ENCODE measurements around the gene IL11. TPM values are rescaled to one million over a fixed set of nuclear protein-coding genes. Genes with fewer than 3 reads are reported as not detected.
"Not testable (repeated sequence)": the region's sequence is repeated elsewhere in the genome, so short reads cannot be mapped to it uniquely, and the experiment has no call there.

IL11 gene
- total and polyA plus RNA-seq, 2 donors (not counting 3 experiments of a cell fraction or from before 2014, with no cell fraction given) = not detected

DNA sequence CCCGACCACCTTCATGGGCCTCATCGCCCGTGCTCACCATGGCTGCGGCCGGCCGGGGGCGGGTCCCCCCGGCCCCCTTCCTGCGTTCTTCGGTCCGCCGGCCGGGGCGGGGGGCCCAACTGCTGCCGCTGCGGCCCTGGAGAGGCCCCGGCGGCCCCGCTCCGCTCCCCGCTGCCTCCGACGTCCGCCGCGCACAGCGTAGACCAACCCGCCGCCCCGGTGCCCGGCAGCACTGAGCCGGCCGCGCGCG, 37.2 kb upstream of the IL11 start, which contains the start of gene UBE2S:
Gene UBE2S, minus strand, starts transcription at position 239 of the 250 bp plus-strand sequence. Its CDS starts 199 bp downstream, at position 40.
- Histone ChIP-seq H3K4me3 (replicated peaks in 1 of 3; ENCODE audit: insufficient read depth in 1 of 3, low read depth in 1 of 3, low read length in 3 of 3) (peak within 1 kb of the TSS; percentile 63 to 90 (median 84)), H3K9ac (replicated peaks; ENCODE audit: extremely low read depth, insufficient read depth, low read length) (peak within 1 kb of the TSS; percentile 93), H3K27ac (ENCODE audit: insufficient read depth, low read depth, low read length) (peak within 1 kb of the TSS; percentile 90), H3K79me2 (ENCODE audit: control insufficient read depth, insufficient read depth, low read length) (peaks cover 44% of the 10 kb centered on the region), H2AFZ (ENCODE audit: low read depth, low read length) (peak within 1 kb of the TSS; percentile 90), H3K4me1 (ENCODE audit: control insufficient read depth, extremely low read depth, insufficient read depth, low read length) (peaks cover 13% of the 10 kb centered on the region), H3K4me2 (ENCODE audit: insufficient read depth, low read length) (peak within 1 kb of the TSS; percentile 64)
- TF ChIP-seq POLR2A (IDR thresholded peaks at IDR 0.05; ENCODE audit: low read depth, low read length) = peak; percentile 98
- peak; percentile 99 for TF ChIP-seq POLR2AphosphoS5 (IDR thresholded peaks at IDR 0.05; ENCODE audit: insufficient read depth, low read depth, low read length)
- intact Hi-C loops (cut with micrococcal nuclease); H4K20me1 ChIP-seq (replicated peaks; ENCODE audit: control insufficient read depth, extremely low read depth, insufficient read depth, low read length); DNase-seq (ENCODE audit: low read depth, low spot score); dilution Hi-C loops (cut with MboI; ENCODE audit: extremely low pct_ligation_motif_present, low sequenced_read_pairs); H3K36me3 ChIP-seq (ENCODE audit: control insufficient read depth in 2 of 2, extremely low read depth in 1 of 2, insufficient read depth in 2 of 2, low read length in 2 of 2); H3K9me1 ChIP-seq (replicated peaks; ENCODE audit: control insufficient read depth, extremely low read depth, insufficient read depth, low read length); BruUV-seq (replicated peaks); FAIRE-seq; H3K9me3 ChIP-seq (replicated peaks; ENCODE audit: control insufficient read depth, insufficient read depth, low read length); H3K27me3 ChIP-seq (ENCODE audit: control insufficient read depth in 2 of 2, insufficient read depth in 2 of 2, low read length in 2 of 2): not testable (repeated sequence)
- CTCF ChIA-PET = interaction anchor here (0.7 to 1.4 kb wide), 6 partner anchors 10 to 247 kb away, joined by 3 to 5 read pairs (median 3); no protein-coding TSS in a partner anchor
- POLR2A ChIA-PET = interaction anchor here (0.6 to 2.0 kb wide), 21 partner anchors 11 to 320 kb away, joined by 3 to 15 read pairs (median 4); partner anchors contain the start of genes FIZ1, HSPBP1, ISOC2 and KMT5C

DNA sequence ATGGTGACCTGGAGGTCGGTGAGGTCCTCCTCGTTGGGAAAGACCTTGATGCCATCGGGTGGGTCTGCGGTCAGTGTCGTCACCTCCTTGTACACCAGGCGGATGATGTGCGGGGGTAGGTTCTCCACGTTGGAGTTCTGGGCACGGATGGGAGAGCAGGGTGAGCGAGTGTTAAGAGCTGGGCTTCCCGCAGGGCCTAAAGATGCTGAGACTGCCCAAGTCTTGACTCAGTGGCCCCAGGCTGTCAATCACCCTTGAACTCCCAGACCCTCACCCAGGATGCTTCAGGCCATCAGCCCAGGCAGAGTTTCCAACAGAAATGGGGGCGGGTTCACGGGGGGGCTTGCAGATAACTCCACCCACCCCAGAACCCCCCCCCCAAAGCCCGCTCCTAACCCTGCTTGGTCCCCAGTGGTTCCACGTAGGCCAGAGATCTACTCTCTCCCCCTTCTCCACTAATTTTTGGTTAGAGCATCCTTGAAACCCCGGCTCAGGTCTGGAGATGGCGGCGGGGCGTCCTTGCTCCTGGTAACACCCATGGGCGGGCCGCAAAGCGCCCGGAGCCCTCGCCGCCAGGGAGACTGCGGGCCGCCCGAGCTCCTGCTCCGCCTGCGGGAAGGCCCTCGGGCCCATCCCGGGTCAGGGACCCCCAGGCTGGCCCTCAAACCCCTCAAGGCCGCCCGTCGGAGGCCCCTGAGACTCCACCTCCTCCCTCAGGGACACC, 36.7 kb upstream of the IL11 start:
- no peak for FAIRE-seq

More for the DNA sequence above, 36.7 kb upstream of the IL11 start:
- ChIA-PET CTCF (interaction anchor here (0.7 to 1.5 kb wide), 7 partner anchors 9 to 246 kb away, joined by 3 to 5 read pairs (median 3); partner anchors contain the start of gene KMT5C), POLR2A (interaction anchor here (0.6 to 2.0 kb wide), 17 partner anchors 11 to 320 kb away, joined by 3 to 15 read pairs (median 4); partner anchors contain the start of genes FIZ1, HSPBP1, ISOC2 and KMT5C)
- Histone ChIP-seq H3K9me3 (replicated peaks; ENCODE audit: control insufficient read depth, insufficient read depth, low read length) (no peaks in the 10 kb centered on the region), H3K4me3 (replicated peaks in 1 of 3; ENCODE audit: insufficient read depth in 1 of 3, low read depth in 1 of 3, low read length in 3 of 3) (peak overlapping the region; percentile 63 to 90 (median 84)), H3K27me3 (ENCODE audit: control insufficient read depth in 2 of 2, insufficient read depth in 2 of 2, low read length in 2 of 2) (peaks cover 2 to 5% of the 10 kb centered on the region in 2 experiments), H4K20me1 (replicated peaks; ENCODE audit: control insufficient read depth, extremely low read depth, insufficient read depth, low read length) (no peaks in the 10 kb centered on the region), H3K79me2 (ENCODE audit: control insufficient read depth, insufficient read depth, low read length) (peaks cover 49% of the 10 kb centered on the region), H3K27ac (ENCODE audit: insufficient read depth, low read depth, low read length) (peak overlapping the region; percentile 90), H3K9me1 (replicated peaks; ENCODE audit: control insufficient read depth, extremely low read depth, insufficient read depth, low read length) (no peaks in the 10 kb centered on the region), H3K9ac (replicated peaks; ENCODE audit: extremely low read depth, insufficient read depth, low read length) (peak overlapping the region; percentile 93), H3K4me2 (ENCODE audit: insufficient read depth, low read length) (peak overlapping the region; percentile 59), H3K4me1 (ENCODE audit: control insufficient read depth, extremely low read depth, insufficient read depth, low read length) (peaks cover 13% of the 10 kb centered on the region), H2AFZ (ENCODE audit: low read depth, low read length) (no peak overlapping the region), H3K36me3 (ENCODE audit: control insufficient read depth in 2 of 2, extremely low read depth in 1 of 2, insufficient read depth in 2 of 2, low read length in 2 of 2) (peaks cover 10 to 14% of the 10 kb centered on the region in 2 experiments)
- BruUV-seq (replicated peaks) = TSS peak; percentile 53
- intact Hi-C loops (cut with micrococcal nuclease) (no loop called here), dilution Hi-C loops (cut with MboI; ENCODE audit: extremely low pct_ligation_motif_present, low sequenced_read_pairs) (no loop called here)
- TF ChIP-seq, protein P1, sequence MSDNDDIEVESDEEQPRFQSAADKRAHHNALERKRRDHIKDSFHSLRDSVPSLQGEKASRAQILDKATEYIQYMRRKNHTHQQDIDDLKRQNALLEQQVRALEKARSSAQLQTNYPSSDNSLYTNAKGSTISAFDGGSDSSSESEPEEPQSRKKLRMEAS (IDR thresholded peaks at IDR 0.05; ENCODE audit: insufficient read depth, insufficient read length) = no peak
- TF ChIP-seq EZH2 (IDR thresholded peaks at IDR 0.05; ENCODE audit: borderline replicate concordance, low read depth, low read length, severe bottlenecking) (no peak), POLR2A (IDR thresholded peaks at IDR 0.05; ENCODE audit: low read depth, low read length) (no peak), JUN (IDR thresholded peaks at IDR 0.05; ENCODE audit: borderline replicate concordance, insufficient read depth, insufficient read length, low read depth) (no peak), MYC (IDR thresholded peaks at IDR 0.05; ENCODE audit: low read depth, low read length) (no peak), FOS (IDR thresholded peaks at IDR 0.05; ENCODE audit: borderline replicate concordance, insufficient read depth, low read length) (no peak), POLR2AphosphoS5 (IDR thresholded peaks at IDR 0.05; ENCODE audit: insufficient read depth, low read depth, low read length) (no peak), GATA2 (IDR thresholded peaks at IDR 0.05; ENCODE audit: insufficient read depth, insufficient read length, low read depth, low read length) (no peak)
- TF ChIP-seq, protein P2, sequence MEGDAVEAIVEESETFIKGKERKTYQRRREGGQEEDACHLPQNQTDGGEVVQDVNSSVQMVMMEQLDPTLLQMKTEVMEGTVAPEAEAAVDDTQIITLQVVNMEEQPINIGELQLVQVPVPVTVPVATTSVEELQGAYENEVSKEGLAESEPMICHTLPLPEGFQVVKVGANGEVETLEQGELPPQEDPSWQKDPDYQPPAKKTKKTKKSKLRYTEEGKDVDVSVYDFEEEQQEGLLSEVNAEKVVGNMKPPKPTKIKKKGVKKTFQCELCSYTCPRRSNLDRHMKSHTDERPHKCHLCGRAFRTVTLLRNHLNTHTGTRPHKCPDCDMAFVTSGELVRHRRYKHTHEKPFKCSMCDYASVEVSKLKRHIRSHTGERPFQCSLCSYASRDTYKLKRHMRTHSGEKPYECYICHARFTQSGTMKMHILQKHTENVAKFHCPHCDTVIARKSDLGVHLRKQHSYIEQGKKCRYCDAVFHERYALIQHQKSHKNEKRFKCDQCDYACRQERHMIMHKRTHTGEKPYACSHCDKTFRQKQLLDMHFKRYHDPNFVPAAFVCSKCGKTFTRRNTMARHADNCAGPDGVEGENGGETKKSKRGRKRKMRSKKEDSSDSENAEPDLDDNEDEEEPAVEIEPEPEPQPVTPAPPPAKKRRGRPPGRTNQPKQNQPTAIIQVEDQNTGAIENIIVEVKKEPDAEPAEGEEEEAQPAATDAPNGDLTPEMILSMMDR (IDR thresholded peaks at IDR 0.05; ENCODE audit: extremely low read depth in 1 of 2, insufficient read depth in 1 of 2, low read depth in 1 of 2, low read length in 2 of 2) = no peak
- DNase-seq (ENCODE audit: low read depth, low spot score) = peak; percentile 38
